Neural progenitor cell (in vitro differentiated cells): ENCODE data around the gene ZNF827.

Experiments used
- EZH2 ChIP-seq: fragments of 200-600 bp; sonication (generic); IDR thresholded peaks from 2 replicates; pipeline ENCODE4 v1.6.1; 2017; ENCODE audit warnings: antibody characterized with exemption, mild to moderate bottlenecking, moderate library complexity
- TF ChIP-seq, protein P1 (sequence below): fragments of 200-600 bp; sonication (generic); IDR thresholded peaks from 2 replicates; pipeline ENCODE4 v1.5.1; 2017; ENCODE audit warnings: antibody characterized with exemption, mild to moderate bottlenecking

DNA sequence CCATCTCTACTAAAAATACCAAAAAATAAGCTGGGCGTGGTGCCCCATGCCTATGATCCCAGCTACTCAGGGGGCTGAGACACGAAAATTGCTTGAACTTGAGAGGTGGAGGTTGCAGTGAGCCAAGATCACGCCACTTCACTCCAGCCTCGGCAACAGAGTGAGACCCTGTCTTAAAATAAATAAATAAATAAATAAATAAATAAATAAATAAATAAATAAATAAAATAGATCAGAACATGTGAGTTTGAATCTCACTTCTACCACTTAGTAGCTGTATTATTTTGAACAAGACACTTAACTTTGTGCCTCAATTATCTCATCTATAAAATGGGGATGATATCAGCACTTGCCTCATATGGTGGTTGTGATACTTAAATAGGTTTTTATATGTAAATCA, 168.5 kb downstream of the ZNF827 start:
- TF ChIP-seq EZH2: no peak
- TF ChIP-seq, protein P1, sequence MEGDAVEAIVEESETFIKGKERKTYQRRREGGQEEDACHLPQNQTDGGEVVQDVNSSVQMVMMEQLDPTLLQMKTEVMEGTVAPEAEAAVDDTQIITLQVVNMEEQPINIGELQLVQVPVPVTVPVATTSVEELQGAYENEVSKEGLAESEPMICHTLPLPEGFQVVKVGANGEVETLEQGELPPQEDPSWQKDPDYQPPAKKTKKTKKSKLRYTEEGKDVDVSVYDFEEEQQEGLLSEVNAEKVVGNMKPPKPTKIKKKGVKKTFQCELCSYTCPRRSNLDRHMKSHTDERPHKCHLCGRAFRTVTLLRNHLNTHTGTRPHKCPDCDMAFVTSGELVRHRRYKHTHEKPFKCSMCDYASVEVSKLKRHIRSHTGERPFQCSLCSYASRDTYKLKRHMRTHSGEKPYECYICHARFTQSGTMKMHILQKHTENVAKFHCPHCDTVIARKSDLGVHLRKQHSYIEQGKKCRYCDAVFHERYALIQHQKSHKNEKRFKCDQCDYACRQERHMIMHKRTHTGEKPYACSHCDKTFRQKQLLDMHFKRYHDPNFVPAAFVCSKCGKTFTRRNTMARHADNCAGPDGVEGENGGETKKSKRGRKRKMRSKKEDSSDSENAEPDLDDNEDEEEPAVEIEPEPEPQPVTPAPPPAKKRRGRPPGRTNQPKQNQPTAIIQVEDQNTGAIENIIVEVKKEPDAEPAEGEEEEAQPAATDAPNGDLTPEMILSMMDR: no peak
